H1 (cell line): ENCODE data around the gene PRKCH. TPM values are rescaled to one million over a fixed set of nuclear protein-coding genes. Genes with fewer than 3 reads are reported as not detected.

Experiments used
- CTCF ChIA-PET: fragments of 300-600 bp; sonication (Branson Sonifier 250); formaldehyde crosslinking; loops from one replicate; lab custom pipeline; 2021; ENCODE audit not compliant: partially characterized antibody; lab: Charles Lee
- POLR2A ChIA-PET: fragments of 300-600 bp; sonication (Branson Sonifier 250); formaldehyde crosslinking; loops from one replicate; lab custom pipeline; 2021; ENCODE audit warnings: inconsistent platforms; ENCODE audit not compliant: partially characterized antibody; lab: Charles Lee
- DNase-seq, 2 experiments: peaks; one replicate each; pipeline versions ENCODE4 v3.0.0 to v3.0.0-alpha.2; 2010 to 2022; ENCODE audit warnings: low spot score in 2 of 2, low read depth in 1 of 2, mixed read lengths in 1 of 2
- FAIRE-seq: peaks from 2 replicates; lab custom pipeline; 2011; peaks lifted over from hg19 to GRCh38; lab: Jason Lieb, UNC
- H2AFZ ChIP-seq: 2 replicates; pipeline ENCODE4 v1.8.1; 2012; ENCODE audit warnings: low read length, inconsistent platforms
- H2AK5ac ChIP-seq: 2 replicates; pipeline ENCODE4 v1.6.1; 2013; ENCODE audit warnings: low read depth, low read length
- H2BK120ac ChIP-seq: replicated peaks from 2 replicates; pipeline ENCODE3; 2013; ENCODE audit warnings: low read depth, low read length, inconsistent platforms
- H2BK12ac ChIP-seq: 2 replicates; pipeline ENCODE4 v1.6.1; 2013; ENCODE audit warnings: low read depth, low read length
- H2BK15ac ChIP-seq: 2 replicates; pipeline ENCODE4 v1.6.1; 2013; ENCODE audit warnings: low read length
- H2BK20ac ChIP-seq: 2 replicates; pipeline ENCODE4 v1.6.1; 2013; ENCODE audit warnings: low read length
- H2BK5ac ChIP-seq: 2 replicates; pipeline ENCODE4 v1.6.1; 2013; ENCODE audit warnings: low read depth, low read length
- H3K14ac ChIP-seq: 2 replicates; pipeline ENCODE4 v1.6.1; 2013; ENCODE audit warnings: inconsistent platforms; ENCODE audit not compliant: insufficient read length
- H3K18ac ChIP-seq: 2 replicates; pipeline ENCODE4 v1.6.1; 2013; ENCODE audit warnings: low read length; ENCODE audit errors: extremely low read depth
- H3K23ac ChIP-seq: 2 replicates; pipeline ENCODE4 v1.6.1; 2013; ENCODE audit warnings: inconsistent platforms; ENCODE audit not compliant: insufficient read length
- H3K23me2 ChIP-seq: 2 replicates; pipeline ENCODE4 v1.6.1; 2013; ENCODE audit warnings: low read depth, low read length
- H3K27ac ChIP-seq: 2 replicates; pipeline ENCODE4 v1.6.1; 2011; ENCODE audit warnings: low read depth, low read length, inconsistent platforms
- H3K27me3 ChIP-seq, 4 experiments: replicated peaks in 1 of 4; 1 replicate in 1 of 4; 2 replicates in 3 of 4; pipeline versions ENCODE4 v1.6.1 to v1.8.1; 2011 to 2013; ENCODE audit warnings: low read length in 3 of 4, mild to moderate bottlenecking in 3 of 4, inconsistent platforms in 2 of 4, mixed read lengths in 2 of 4, moderate library complexity in 1 of 4; ENCODE audit not compliant: control insufficient read depth in 3 of 4, insufficient read depth in 3 of 4; ENCODE audit errors: extremely low read depth in 1 of 4
- H3K36me3 ChIP-seq, 4 experiments: 2 replicates each; pipeline versions ENCODE4 v1.6.1 to v1.8.1; 2011 to 2013; ENCODE audit warnings: mild to moderate bottlenecking in 4 of 4, low read length in 3 of 4, moderate library complexity in 2 of 4, control low read depth in 1 of 4, inconsistent platforms in 1 of 4; ENCODE audit not compliant: insufficient read depth in 4 of 4, control insufficient read depth in 2 of 4
- H3K4ac ChIP-seq: replicated peaks from 2 replicates; pipeline ENCODE3; 2013; ENCODE audit warnings: low read length, low read depth, mixed read lengths, inconsistent platforms; ENCODE audit not compliant: insufficient read length
- H3K4me1 ChIP-seq, 4 experiments: replicated peaks in 1 of 4; 1 replicate in 1 of 4; 2 replicates in 3 of 4; pipeline versions ENCODE4 v1.6.1 to v1.8.1; 2011 to 2013; ENCODE audit warnings: low read length in 3 of 4, inconsistent platforms in 2 of 4, mixed read lengths in 1 of 4; ENCODE audit not compliant: insufficient read depth in 4 of 4, control insufficient read depth in 3 of 4
- H3K4me2 ChIP-seq, 2 experiments: 2 replicates each; pipeline versions ENCODE4 v1.6.1 to v1.8.1; 2011 to 2013; ENCODE audit warnings: low read depth in 2 of 2, low read length in 2 of 2, control low read depth in 1 of 2, inconsistent platforms in 1 of 2, mild to moderate bottlenecking in 1 of 2; ENCODE audit not compliant: insufficient read depth in 1 of 2
- H3K4me3 ChIP-seq, 4 experiments: fragments of 200-600, 300-600 bp in 1 of 4; sonication (generic), shearing (Covaris generic), sonication (Bioruptor Twin) in 1 of 4; 2 replicates each; pipeline versions ENCODE4 v1.5.1 to v1.8.1; 2011 to 2016; ENCODE audit warnings: low read length in 4 of 4, low read depth in 3 of 4, control low read depth in 2 of 4, inconsistent platforms in 2 of 4, mild to moderate bottlenecking in 2 of 4, mixed read lengths in 1 of 4, moderate library complexity in 1 of 4; ENCODE audit not compliant: insufficient read depth in 2 of 4; ENCODE audit errors: extremely low read depth in 1 of 4
- H3K56ac ChIP-seq: replicated peaks from 2 replicates; pipeline ENCODE3; 2013; ENCODE audit warnings: low read depth, mild to moderate bottlenecking, mixed read lengths, low read length, inconsistent platforms; ENCODE audit not compliant: insufficient read length
- H3K79me1 ChIP-seq: 2 replicates; pipeline ENCODE4 v1.6.1; 2013; ENCODE audit warnings: low read depth, low read length, control low read depth
- H3K79me2 ChIP-seq, 2 experiments: 2 replicates each; pipeline versions ENCODE4 v1.6.1 to v1.8.1; 2012 to 2013; ENCODE audit warnings: low read length in 2 of 2, mild to moderate bottlenecking in 2 of 2, inconsistent platforms in 1 of 2; ENCODE audit not compliant: insufficient read depth in 2 of 2, control insufficient read depth in 1 of 2
- H3K9ac ChIP-seq, 4 experiments: replicated peaks in 1 of 4; 1 replicate in 1 of 4; 2 replicates in 3 of 4; pipeline versions ENCODE4 v1.6.1 to v1.8.1; 2011 to 2013; ENCODE audit warnings: low read depth in 3 of 4, low read length in 3 of 4, control low read depth in 2 of 4, mild to moderate bottlenecking in 2 of 4, moderate library complexity in 2 of 4, inconsistent platforms in 1 of 4; ENCODE audit errors: extremely low read depth in 1 of 4
- H3K9me3 ChIP-seq, 2 experiments: 2 replicates each; pipeline versions ENCODE4 v1.6.1 to v1.8.1; 2012 to 2013; ENCODE audit warnings: mild to moderate bottlenecking in 2 of 2, moderate library complexity in 2 of 2, control low read depth in 1 of 2, inconsistent platforms in 1 of 2, low read depth in 1 of 2, low read length in 1 of 2, mixed read lengths in 1 of 2; ENCODE audit not compliant: insufficient read depth in 2 of 2
- H4K20me1 ChIP-seq, 2 experiments: replicated peaks in 1 of 2; 2 replicates each; pipeline versions ENCODE3 to v1.8.1; 2011 to 2013; ENCODE audit warnings: inconsistent platforms in 2 of 2, low read length in 2 of 2, mild to moderate bottlenecking in 1 of 2; ENCODE audit not compliant: insufficient read depth in 2 of 2, control insufficient read depth in 1 of 2
- H4K5ac ChIP-seq: 2 replicates; pipeline ENCODE4 v1.6.1; 2013; ENCODE audit warnings: low read length, low read depth, mixed read lengths, inconsistent platforms; ENCODE audit not compliant: insufficient read length
- H4K8ac ChIP-seq: 2 replicates; pipeline ENCODE4 v1.8.0; 2013; ENCODE audit warnings: mild to moderate bottlenecking, moderate library complexity, low read length, inconsistent platforms; ENCODE audit not compliant: insufficient read depth; ENCODE audit errors: extremely low read depth
- H4K91ac ChIP-seq: replicated peaks from 2 replicates; pipeline ENCODE3; 2013; ENCODE audit warnings: low read length, mixed read lengths, inconsistent platforms; ENCODE audit not compliant: insufficient read length
- BCL11A ChIP-seq, 2 experiments: IDR thresholded peaks; one replicate each; pipeline ENCODE4 v1.6.1; 2011; ENCODE audit warnings: low read depth in 2 of 2, low read length in 2 of 2, mild to moderate bottlenecking in 2 of 2
- HDAC6 ChIP-seq: IDR thresholded peaks from one replicate; pipeline ENCODE4 v1.7.1; 2012; ENCODE audit warnings: low read depth, mild to moderate bottlenecking, inconsistent platforms, low read length, moderate library complexity
- JUND ChIP-seq: IDR thresholded peaks from 2 replicates; pipeline ENCODE4 v1.6.1; 2011; ENCODE audit warnings: mild to moderate bottlenecking, improper control_type of control experiment, low read length
- KDM1A ChIP-seq: fragments of 200-600, 300-600 bp; sonication (generic); IDR thresholded peaks from 2 replicates; pipeline ENCODE4 v1.7.1; 2016; ENCODE audit warnings: mild to moderate bottlenecking, low read length, borderline replicate concordance
- POLR2AphosphoS5 ChIP-seq: IDR thresholded peaks from 2 replicates; pipeline ENCODE4 v1.6.1; 2011; ENCODE audit warnings: low read depth, low read length
- RBBP5 ChIP-seq: IDR thresholded peaks from 2 replicates; pipeline ENCODE4 v1.7.1; 2012; ENCODE audit warnings: low read depth, mild to moderate bottlenecking, inconsistent platforms, low read length, moderate library complexity, borderline replicate concordance
- SIRT6 ChIP-seq: IDR thresholded peaks from one replicate; pipeline ENCODE4 v1.7.1; 2012; ENCODE audit warnings: low read length, inconsistent platforms
- SP2 ChIP-seq: IDR thresholded peaks from 2 replicates; pipeline ENCODE4 v1.6.1; 2012; ENCODE audit warnings: mild to moderate bottlenecking, low read length, inconsistent platforms
- TBP ChIP-seq: IDR thresholded peaks from 2 replicates; pipeline ENCODE4 v1.6.1; 2011; ENCODE audit warnings: low read depth, low read length, improper control_type of control experiment
- TEAD4 ChIP-seq: IDR thresholded peaks from 2 replicates; pipeline ENCODE4 v1.6.1; 2012; ENCODE audit warnings: low read depth, low read length, inconsistent platforms, mixed read lengths
- WGBS, 2 experiments: shearing (Covaris generic) in 1 of 2; methylation state at CpG; one replicate each; pipeline versions ENCODE4 v1.1.6 to v1.1.7; 2013 to 2015; ENCODE audit warnings: low lambda C conversion rate in 2 of 2, mixed read lengths in 2 of 2, inconsistent platforms in 1 of 2, low coverage in 1 of 2, missing lambda C conversion rate in 1 of 2; ENCODE audit not compliant: insufficient replicate concordance in 2 of 2, insufficient coverage in 1 of 2, insufficient read length in 1 of 2; ENCODE audit errors: extremely low coverage in 1 of 2, missing lambda C conversion rate in 1 of 2; 5-methylcytosine and 5-hydroxymethylcytosine counted together
- polyA plus RNA-seq, 7 experiments: library from polyadenylated mRNA; depleted of rRNA in 3 of 7; stranded (reverse) in 5 of 7; unstranded in 2 of 7; fragments of >200 nt in 5 of 7; fragments of 200-250 nt in 2 of 7; gene quantifications; 1 replicate in 5 of 7; 2 replicates in 1 of 7; 4 replicates in 1 of 7; pipeline versions ENCODE4 v1.2.1 to v1.2.3, GENCODE V29; 2011 to 2013; ENCODE audit warnings: missing spikeins in 2 of 7, mixed read lengths in 2 of 7
- total RNA-seq: library from RNA; stranded (reverse); fragmentation: NEBNext Ultra II Directional; extraction: Animal tissue kit (Norgen Biotek cat#: 25700); gene quantifications from 2 replicates; pipeline ENCODE4 v1.2.1, GENCODE V29; 2021
- TF ChIP-seq, protein P1 (sequence below), 3 experiments: IDR thresholded peaks; 1 replicate in 2 of 3; 2 replicates in 1 of 3; pipeline versions ENCODE4 v1.5.1 to v1.6.1; 2011; ENCODE audit warnings: low read length in 3 of 3, mild to moderate bottlenecking in 3 of 3, inconsistent platforms in 2 of 3, low read depth in 1 of 3, moderate library complexity in 1 of 3; ENCODE audit not compliant: insufficient read depth in 1 of 3; ENCODE audit errors: control extremely low read depth in 1 of 3

Gene PRKCH
- total and polyA plus RNA-seq, 2 of the 8 experiments (the other 6 are each of a cell fraction or from before 2014, with no cell fraction given), result 6.4 to 7.0 TPM

DNA sequence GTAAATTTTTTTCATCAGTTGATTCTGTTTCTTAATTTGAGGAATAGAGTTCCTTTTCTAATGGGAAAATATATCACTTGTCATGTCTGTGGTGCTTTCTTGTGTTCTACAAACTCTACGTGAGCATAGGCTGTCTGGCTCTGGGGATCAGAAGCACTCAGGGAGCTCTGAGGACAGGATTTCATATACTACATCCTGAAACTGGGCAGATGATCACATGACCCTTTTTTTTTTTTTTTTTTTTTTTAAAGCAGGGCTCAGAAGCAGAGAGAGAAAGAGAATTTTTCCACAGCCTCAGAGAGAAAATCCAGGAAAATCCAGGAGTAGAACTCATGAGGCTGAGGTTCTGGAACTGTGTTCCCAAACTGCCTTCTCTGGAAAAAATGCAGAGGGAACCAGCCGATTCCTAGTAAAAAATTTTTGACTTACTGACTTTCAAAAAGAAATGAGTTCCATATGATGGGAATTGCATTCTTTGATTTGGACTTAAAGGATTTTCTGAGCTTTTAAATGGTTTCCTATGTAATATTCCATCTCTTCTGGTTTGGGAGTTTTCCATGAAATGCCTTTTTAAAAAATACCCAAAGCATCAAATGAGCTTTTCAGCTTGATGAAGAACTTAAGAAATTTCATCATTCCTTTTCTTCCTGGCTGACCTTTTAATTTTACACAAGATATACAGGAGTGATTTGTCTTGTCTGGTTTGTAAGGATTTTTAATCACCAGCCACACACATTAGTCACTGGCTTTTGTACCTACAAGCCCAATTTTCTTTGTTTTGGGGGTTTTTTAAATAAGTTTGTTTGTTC is 190.9 kb downstream of the PRKCH start:
- Histone ChIP-seq H2BK20ac (no peak overlapping the region), H3K4me3 (no peak overlapping the region), H2BK12ac (no peak overlapping the region), H3K36me3 (no peaks in the 10 kb centered on the region), H3K79me1 (no peaks in the 10 kb centered on the region), H4K91ac (no peak overlapping the region), H2BK15ac (no peak overlapping the region), H3K27me3 (no peaks in the 10 kb centered on the region), H3K4ac (no peak overlapping the region), H3K9ac (no peak overlapping the region), H3K56ac (no peak overlapping the region), H3K18ac (no peak overlapping the region), H4K20me1 (no peaks in the 10 kb centered on the region), H2AFZ (no peak overlapping the region), H3K23me2 (no peaks in the 10 kb centered on the region), H3K23ac (no peak overlapping the region), H3K4me1 (peaks cover 0 to 2% (median 0%) of the 10 kb centered on the region in 4 experiments; a peak in 2 of 7 replicates), H3K79me2 (no peaks in the 10 kb centered on the region), H3K9me3 (no peaks in the 10 kb centered on the region), H2BK5ac (no peak overlapping the region), H4K5ac (no peak overlapping the region), H2AK5ac (no peak overlapping the region), H2BK120ac (no peak overlapping the region), H3K27ac (no peak overlapping the region), H3K14ac (no peak overlapping the region), H4K8ac (no peak overlapping the region), H3K4me2 (no peak overlapping the region)
- WGBS, 2 experiments, result 90% methylated on average over 2 of the region's 2 CpGs; no CpG with 5 or more reads in 1 of the 2 experiments
- FAIRE-seq (no peak), DNase-seq (no peak)
- CTCF ChIA-PET, result interaction anchor here (0.5 to 1.3 kb wide), 4 partner anchors 21 to 410 kb away, joined by 3 to 5 read pairs (median 4); no protein-coding TSS in a partner anchor
- POLR2A ChIA-PET, result no interaction called here
- TF ChIP-seq, protein P1, sequence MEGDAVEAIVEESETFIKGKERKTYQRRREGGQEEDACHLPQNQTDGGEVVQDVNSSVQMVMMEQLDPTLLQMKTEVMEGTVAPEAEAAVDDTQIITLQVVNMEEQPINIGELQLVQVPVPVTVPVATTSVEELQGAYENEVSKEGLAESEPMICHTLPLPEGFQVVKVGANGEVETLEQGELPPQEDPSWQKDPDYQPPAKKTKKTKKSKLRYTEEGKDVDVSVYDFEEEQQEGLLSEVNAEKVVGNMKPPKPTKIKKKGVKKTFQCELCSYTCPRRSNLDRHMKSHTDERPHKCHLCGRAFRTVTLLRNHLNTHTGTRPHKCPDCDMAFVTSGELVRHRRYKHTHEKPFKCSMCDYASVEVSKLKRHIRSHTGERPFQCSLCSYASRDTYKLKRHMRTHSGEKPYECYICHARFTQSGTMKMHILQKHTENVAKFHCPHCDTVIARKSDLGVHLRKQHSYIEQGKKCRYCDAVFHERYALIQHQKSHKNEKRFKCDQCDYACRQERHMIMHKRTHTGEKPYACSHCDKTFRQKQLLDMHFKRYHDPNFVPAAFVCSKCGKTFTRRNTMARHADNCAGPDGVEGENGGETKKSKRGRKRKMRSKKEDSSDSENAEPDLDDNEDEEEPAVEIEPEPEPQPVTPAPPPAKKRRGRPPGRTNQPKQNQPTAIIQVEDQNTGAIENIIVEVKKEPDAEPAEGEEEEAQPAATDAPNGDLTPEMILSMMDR (IDR thresholded peaks at IDR 0.05; ENCODE audit: control extremely low read depth in 1 of 3, insufficient read depth in 1 of 3, low read depth in 1 of 3, low read length in 3 of 3), result no peak
- TF ChIP-seq BCL11A (IDR thresholded peaks at IDR 0.05; ENCODE audit: low read depth in 2 of 2, low read length in 2 of 2) (no peak), SIRT6 (no peak), KDM1A (no peak), SP2 (no peak), HDAC6 (no peak), RBBP5 (no peak), TEAD4 (no peak), TBP (no peak), POLR2AphosphoS5 (no peak), JUND (no peak)
